ENCODE results near the gene GCK.

Gene GCK

DNA sequence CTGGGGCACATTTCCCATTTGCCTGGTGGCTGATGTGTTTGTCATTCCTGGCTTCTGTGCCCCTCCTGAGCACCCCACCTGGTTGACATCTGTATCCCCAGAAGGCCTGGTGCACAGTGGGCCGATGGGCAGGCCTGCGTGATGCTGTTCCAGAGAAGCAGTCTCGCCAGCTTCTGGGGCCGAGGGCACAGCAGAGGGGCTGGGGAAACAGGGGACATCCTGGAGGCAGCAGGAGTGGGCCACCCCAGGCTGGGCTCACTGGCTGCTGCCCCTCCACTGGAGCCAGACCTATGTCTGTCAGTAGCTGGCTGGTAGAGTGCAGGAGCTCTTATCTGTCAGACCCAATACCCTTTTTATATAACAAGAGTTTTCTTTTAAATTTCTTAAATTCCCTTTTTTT lies 47.2 kb downstream of the GCK start:
- ChIA-PET POLR2A (no interaction called here), CTCF (interaction anchor here (1.2 kb wide), 1 partner anchor 11 kb away, joined by 7 read pairs; no protein-coding TSS in a partner anchor)
- TF ChIP-seq, protein P1, sequence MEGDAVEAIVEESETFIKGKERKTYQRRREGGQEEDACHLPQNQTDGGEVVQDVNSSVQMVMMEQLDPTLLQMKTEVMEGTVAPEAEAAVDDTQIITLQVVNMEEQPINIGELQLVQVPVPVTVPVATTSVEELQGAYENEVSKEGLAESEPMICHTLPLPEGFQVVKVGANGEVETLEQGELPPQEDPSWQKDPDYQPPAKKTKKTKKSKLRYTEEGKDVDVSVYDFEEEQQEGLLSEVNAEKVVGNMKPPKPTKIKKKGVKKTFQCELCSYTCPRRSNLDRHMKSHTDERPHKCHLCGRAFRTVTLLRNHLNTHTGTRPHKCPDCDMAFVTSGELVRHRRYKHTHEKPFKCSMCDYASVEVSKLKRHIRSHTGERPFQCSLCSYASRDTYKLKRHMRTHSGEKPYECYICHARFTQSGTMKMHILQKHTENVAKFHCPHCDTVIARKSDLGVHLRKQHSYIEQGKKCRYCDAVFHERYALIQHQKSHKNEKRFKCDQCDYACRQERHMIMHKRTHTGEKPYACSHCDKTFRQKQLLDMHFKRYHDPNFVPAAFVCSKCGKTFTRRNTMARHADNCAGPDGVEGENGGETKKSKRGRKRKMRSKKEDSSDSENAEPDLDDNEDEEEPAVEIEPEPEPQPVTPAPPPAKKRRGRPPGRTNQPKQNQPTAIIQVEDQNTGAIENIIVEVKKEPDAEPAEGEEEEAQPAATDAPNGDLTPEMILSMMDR (IDR thresholded peaks at IDR 0.05; ENCODE audit: insufficient read depth, low read length, missing control alignments) = no peak
- DNase-seq (ENCODE audit: low read depth, low spot score) = no peak
- no peak overlapping the region for H3K4me3 ChIP-seq (ENCODE audit: low read depth, low read length)

DNA sequence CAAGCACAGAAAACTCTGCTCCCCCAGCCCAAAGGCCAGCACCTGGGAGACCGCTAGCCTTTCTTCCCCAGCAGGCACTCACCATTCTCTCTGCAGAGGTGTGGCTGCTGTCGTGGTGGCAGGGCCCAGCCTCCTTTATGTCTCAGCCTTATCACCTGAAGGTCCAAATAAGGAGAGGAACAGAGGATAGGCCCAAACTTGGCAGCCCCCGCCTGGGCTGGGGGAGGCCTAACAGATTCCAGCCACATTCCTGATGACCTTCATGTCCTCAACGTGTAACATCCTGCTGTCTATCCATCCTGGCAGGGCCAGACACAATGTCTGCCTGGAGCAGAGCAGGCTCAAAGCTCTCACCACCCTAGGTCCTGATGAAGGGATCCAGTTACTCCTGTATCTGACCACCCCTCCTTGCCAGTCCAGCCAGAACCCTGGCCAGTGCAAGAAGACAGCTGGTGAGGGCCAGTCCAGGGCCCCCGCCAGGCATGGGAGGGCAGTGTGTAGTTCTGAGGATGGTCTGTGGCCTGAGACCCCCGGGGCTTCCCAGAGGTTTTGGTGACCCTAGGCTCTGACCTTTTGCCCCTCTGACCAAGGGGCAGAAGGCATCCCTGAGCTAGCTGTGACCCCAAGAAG lies 47.9 kb downstream of the GCK start, which contains the start of gene MYL7:
TSS of gene MYL7 (minus strand) at position 112 of the 630 bp plus-strand sequence. CDS start at position 85, 27 bp downstream.
- CTCF ChIA-PET = interaction anchor here (1.2 kb wide), 1 partner anchor 10 kb away, joined by 7 read pairs; no protein-coding TSS in a partner anchor
- POLR2A ChIA-PET = no interaction called here
- DNase-seq (ENCODE audit: low read depth, low spot score) = no peak
- TF ChIP-seq, protein P1 (IDR thresholded peaks at IDR 0.05; ENCODE audit: insufficient read depth, low read length, missing control alignments) = no peak
- no peak within 1 kb of the TSS for H3K4me3 ChIP-seq (ENCODE audit: low read depth, low read length)

DNA sequence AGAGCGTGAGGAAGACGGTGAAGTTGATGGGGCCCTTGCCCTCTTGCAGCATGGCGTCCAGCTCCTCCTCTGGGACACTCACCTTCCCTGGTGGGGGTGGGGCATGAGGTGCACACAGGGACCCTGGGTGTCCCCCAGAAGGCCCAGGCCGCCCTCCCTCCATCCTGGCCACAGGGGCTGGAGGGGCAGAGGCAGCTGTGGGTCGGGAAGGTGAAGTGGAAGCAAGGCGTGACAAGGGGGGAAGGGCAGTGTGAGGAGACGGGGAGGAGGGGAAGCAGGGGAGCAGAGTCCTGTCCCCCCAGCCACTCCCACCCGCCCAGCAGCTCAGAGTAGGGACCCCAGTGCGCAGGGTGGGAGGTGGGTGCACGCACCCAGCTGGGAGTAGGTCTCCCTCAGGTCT lies 48.9 kb downstream of the GCK start:
- H3K4me3 ChIP-seq (ENCODE audit: low read depth, low read length) = no peak overlapping the region
- TF ChIP-seq, protein P1 (IDR thresholded peaks at IDR 0.05; ENCODE audit: insufficient read depth, low read length, missing control alignments) = no peak
- POLR2A ChIA-PET = no interaction called here
- DNase-seq (ENCODE audit: low read depth, low spot score) = no peak
- CTCF ChIA-PET = no interaction called here

DNA sequence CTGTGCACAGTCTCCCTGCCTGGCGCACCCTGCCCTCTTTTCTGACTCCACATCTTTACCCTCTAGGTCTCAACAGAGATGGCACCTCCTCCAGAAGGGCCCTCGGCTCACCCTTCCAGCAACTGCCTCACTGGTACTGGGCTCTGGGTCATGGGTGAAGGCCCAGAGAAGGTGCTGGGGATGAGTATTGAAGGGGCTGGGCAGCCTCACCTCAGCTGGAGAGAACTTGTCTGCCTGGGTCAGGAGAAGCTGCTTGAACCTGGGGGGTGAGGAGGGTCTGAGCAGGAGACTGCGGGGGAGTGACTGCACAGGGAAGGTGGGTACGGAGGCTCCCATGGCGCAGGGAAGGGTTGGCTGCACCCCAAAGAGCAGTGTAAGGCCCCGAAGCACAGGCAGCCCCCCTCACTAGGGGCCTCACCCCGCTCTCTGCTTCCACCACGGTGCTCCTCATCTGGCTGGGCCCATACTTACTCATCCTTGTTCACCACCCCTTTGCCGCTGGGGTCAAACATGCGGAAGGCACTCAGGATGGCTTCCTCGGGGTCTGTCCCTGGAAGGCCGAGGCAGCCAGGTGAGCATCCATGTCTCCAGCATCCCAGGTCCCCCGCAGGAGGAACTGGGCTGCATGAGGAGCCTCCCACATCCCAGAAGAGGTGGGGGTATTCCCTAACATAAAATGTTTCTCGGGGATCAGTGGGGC lies 49.8 kb downstream of the GCK start:
- TF ChIP-seq, protein P1 (IDR thresholded peaks at IDR 0.05; ENCODE audit: insufficient read depth, low read length, missing control alignments) = no peak
- ChIA-PET CTCF (no interaction called here), POLR2A (no interaction called here)
- no peak overlapping the region for H3K4me3 ChIP-seq (ENCODE audit: low read depth, low read length)
- no peak for DNase-seq (ENCODE audit: low read depth, low spot score)

DNA sequence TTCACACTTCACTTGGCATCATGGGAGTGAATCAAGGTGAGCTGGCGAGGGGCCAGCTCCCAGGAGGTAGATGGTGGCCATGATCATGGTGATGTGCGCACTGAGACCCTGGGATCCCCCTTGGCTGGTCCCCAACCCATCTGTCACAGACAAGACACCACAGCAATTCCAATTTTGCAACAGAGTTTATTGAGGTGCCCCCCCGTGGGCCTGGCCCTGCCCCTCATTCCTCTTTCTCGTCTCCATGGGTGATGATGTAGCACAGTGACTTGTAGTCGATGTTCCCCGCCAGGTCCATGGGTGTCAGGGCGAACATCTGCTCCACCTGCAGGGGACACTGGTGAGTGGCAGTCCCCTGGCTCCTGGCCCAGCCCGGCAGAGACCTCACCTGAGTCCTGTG lies 50.5 kb downstream of the GCK start:
- TF ChIP-seq, protein P1 (IDR thresholded peaks at IDR 0.05; ENCODE audit: insufficient read depth, low read length, missing control alignments) = no peak
- no peak overlapping the region for H3K4me3 ChIP-seq (ENCODE audit: low read depth, low read length)
- no peak for DNase-seq (ENCODE audit: low read depth, low spot score)
- CTCF ChIA-PET = interaction anchor here (1.3 to 1.5 kb wide), 2 partner anchors 9 to 16 kb away, joined by 3 to 4 read pairs; no protein-coding TSS in a partner anchor
- POLR2A ChIA-PET = no interaction called here

DNA sequence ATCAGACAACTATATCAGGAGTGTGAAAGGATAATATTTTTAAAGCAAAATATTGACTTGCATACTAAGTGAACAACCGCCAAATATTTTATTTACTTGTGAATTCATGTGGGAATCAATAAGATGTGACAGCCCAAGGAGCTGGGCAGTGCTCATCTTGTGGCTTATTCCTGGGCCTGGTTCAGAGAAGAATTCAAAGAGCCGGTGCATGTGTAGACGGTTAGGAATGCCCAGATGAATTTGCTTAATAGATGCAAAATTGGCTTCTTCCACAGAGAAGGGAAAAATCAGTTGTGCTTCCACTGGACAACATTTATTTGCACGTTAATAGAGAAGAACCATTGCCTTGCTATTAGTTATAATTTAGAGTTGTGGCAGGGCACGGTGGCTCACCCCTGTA lies 52.5 kb downstream of the GCK start:
- TF ChIP-seq, protein P1 (IDR thresholded peaks at IDR 0.05; ENCODE audit: insufficient read depth, low read length, missing control alignments) = no peak
- no peak overlapping the region for H3K4me3 ChIP-seq (ENCODE audit: low read depth, low read length)
- CTCF ChIA-PET = interaction anchor here (1.1 kb wide), 1 partner anchor 8 kb away, joined by 3 read pairs; no protein-coding TSS in a partner anchor
- DNase-seq (ENCODE audit: low read depth, low spot score) = no peak
- POLR2A ChIA-PET = no interaction called here
